Measurements from ENCODE around the gene PWWP2B.

DNA sequence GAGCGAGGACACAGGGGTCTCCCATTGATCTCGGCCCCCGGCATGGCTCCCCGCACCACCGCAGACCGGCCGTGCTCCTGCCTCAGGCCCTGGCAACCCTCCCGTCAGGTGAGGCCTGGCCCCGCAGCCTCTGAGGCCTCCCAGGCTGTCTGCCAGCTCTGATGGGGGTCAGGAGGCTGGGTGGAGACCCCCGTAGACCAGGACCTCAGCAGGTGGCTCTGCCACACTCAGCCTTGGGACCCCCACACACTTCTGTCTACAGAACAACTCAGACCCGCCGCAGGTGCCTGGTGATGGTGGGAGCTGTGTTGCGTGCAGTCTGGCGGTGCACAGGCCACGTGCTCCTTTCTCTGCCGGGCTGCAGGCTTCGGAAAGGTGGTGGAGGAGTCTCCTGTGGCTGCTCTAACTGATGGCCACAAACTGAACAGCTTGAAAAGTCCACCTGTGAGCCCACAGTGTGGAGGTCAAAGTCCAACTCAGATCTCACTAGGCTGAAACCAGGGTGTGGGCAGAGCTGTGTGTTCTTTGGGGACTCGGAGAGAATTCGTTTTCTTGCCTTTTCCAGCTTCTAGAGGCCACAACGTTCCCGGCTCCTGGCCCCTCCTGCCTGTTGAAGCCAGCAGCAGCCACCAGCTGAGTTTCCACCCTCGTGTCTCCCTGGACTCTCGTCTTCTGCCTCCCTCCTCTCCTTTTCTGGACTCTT lies 62.5 kb downstream of the PWWP2B start:
- TF ChIP-seq, protein P1, sequence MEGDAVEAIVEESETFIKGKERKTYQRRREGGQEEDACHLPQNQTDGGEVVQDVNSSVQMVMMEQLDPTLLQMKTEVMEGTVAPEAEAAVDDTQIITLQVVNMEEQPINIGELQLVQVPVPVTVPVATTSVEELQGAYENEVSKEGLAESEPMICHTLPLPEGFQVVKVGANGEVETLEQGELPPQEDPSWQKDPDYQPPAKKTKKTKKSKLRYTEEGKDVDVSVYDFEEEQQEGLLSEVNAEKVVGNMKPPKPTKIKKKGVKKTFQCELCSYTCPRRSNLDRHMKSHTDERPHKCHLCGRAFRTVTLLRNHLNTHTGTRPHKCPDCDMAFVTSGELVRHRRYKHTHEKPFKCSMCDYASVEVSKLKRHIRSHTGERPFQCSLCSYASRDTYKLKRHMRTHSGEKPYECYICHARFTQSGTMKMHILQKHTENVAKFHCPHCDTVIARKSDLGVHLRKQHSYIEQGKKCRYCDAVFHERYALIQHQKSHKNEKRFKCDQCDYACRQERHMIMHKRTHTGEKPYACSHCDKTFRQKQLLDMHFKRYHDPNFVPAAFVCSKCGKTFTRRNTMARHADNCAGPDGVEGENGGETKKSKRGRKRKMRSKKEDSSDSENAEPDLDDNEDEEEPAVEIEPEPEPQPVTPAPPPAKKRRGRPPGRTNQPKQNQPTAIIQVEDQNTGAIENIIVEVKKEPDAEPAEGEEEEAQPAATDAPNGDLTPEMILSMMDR (IDR thresholded peaks at IDR 0.05), result no peak
- TF ChIP-seq POLR2A (IDR thresholded peaks at IDR 0.05), result no peak
